DND-41 (cell line): ENCODE data around the gene DCAF15.

Experiments
- ATAC-seq: fragments of 200-7000 bp; cut with Tn5 transposase; 3 replicates; pipeline ENCODE4 v1.9.1; 2021; ENCODE audit warnings: low read depth; ENCODE audit not compliant: insufficient read depth
- DNase-seq: peaks from one replicate; pipeline ENCODE4 v3.0.0-alpha.2; 2020
- H2AFZ ChIP-seq: 2 replicates; pipeline ENCODE4 v1.6.0; 2012; ENCODE audit warnings: low read depth, low read length
- H3K27ac ChIP-seq: 2 replicates; pipeline ENCODE4 v1.5.1; 2012; ENCODE audit warnings: low read length, inconsistent platforms
- H3K27me3 ChIP-seq: fragments of 200-600 bp; sonication (generic); 2 replicates; pipeline ENCODE4 v1.6.0; 2012; ENCODE audit warnings: low read length, mild to moderate bottlenecking, inconsistent platforms; ENCODE audit not compliant: insufficient read depth, poor library complexity
- H3K36me3 ChIP-seq: 2 replicates; pipeline ENCODE4 v1.5.1; 2012; ENCODE audit warnings: low read length, inconsistent platforms; ENCODE audit not compliant: insufficient read depth
- H3K4me1 ChIP-seq: 2 replicates; pipeline ENCODE4 v1.5.1; 2012; ENCODE audit warnings: mild to moderate bottlenecking, low read length; ENCODE audit not compliant: insufficient read depth
- H3K4me2 ChIP-seq: 2 replicates; pipeline ENCODE4 v1.6.0; 2012; ENCODE audit warnings: mild to moderate bottlenecking, moderate library complexity, low read length, inconsistent platforms; ENCODE audit not compliant: insufficient read depth
- H3K4me3 ChIP-seq, 2 experiments: fragments of 200-600 bp in 1 of 2; shearing (Covaris generic) in 1 of 2; 2 replicates each; pipeline ENCODE4 v1.5.1; 2012 to 2016; ENCODE audit warnings: inconsistent platforms in 2 of 2, low read length in 2 of 2, mild to moderate bottlenecking in 2 of 2, low read depth in 1 of 2, moderate library complexity in 1 of 2
- H3K79me2 ChIP-seq: 2 replicates; pipeline ENCODE4 v1.6.0; 2012; ENCODE audit warnings: low read length, inconsistent platforms; ENCODE audit not compliant: insufficient read depth
- H3K9ac ChIP-seq: 2 replicates; pipeline ENCODE4 v1.6.0; 2012; ENCODE audit warnings: low read depth, mild to moderate bottlenecking, inconsistent platforms, low read length, moderate library complexity
- H3K9me3 ChIP-seq: 2 replicates; pipeline ENCODE4 v1.5.1; 2012; ENCODE audit warnings: low read length, moderate library complexity, mild to moderate bottlenecking, inconsistent platforms; ENCODE audit not compliant: insufficient read depth, severe bottlenecking
- H4K20me1 ChIP-seq: 2 replicates; pipeline ENCODE4 v1.6.0; 2012; ENCODE audit warnings: low read length; ENCODE audit not compliant: insufficient read depth
- CTCF ChIP-seq: IDR thresholded peaks from 2 replicates; pipeline ENCODE4 v1.5.1; 2012; ENCODE audit warnings: borderline replicate concordance, low read length, moderate library complexity, mild to moderate bottlenecking; ENCODE audit not compliant: poor library complexity, severe bottlenecking; ENCODE audit errors: extremely low read depth
- EZH2 ChIP-seq: IDR thresholded peaks from 3 replicates; pipeline ENCODE4 v1.6.1; 2012; ENCODE audit warnings: borderline replicate concordance, low read depth, mild to moderate bottlenecking, moderate library complexity, low read length, inconsistent platforms; ENCODE audit not compliant: severe bottlenecking

The DCAF15 gene

GRCh38 chr19:13974073-13974472 lies 21.8 kb downstream of the DCAF15 start:
- Histone ChIP-seq H4K20me1 (no peaks in the 10 kb centered on the region), H3K4me1 (no peaks in the 10 kb centered on the region), H3K27ac (no peak overlapping the region), H3K36me3 (peaks cover 50% of the 10 kb centered on the region), H3K9ac (no peak overlapping the region), H3K27me3 (no peaks in the 10 kb centered on the region), H3K79me2 (no peaks in the 10 kb centered on the region), H2AFZ (no peak overlapping the region), H3K4me2 (no peak overlapping the region), H3K4me3 (no peak overlapping the region), H3K9me3 (no peaks in the 10 kb centered on the region)
- DNase-seq, result peak; percentile 47
- ATAC-seq, result peak; percentile 74
- no peak for TF ChIP-seq CTCF
- TF ChIP-seq EZH2, result no peak

- Histone ChIP-seq H3K27ac (no peak overlapping the region), H2AFZ (no peak overlapping the region), H3K4me1 (no peaks in the 10 kb centered on the region), H3K36me3 (peaks cover 52% of the 10 kb centered on the region), H3K4me3 (no peak overlapping the region), H3K79me2 (no peaks in the 10 kb centered on the region), H3K9ac (no peak overlapping the region), H4K20me1 (no peaks in the 10 kb centered on the region), H3K4me2 (no peak overlapping the region), H3K9me3 (no peaks in the 10 kb centered on the region), H3K27me3 (no peaks in the 10 kb centered on the region)
- ATAC-seq (no peak), DNase-seq (no peak)
- TF ChIP-seq EZH2 (no peak), CTCF (no peak)
Measured at GRCh38 chr19:13975870-13976269, 23.6 kb downstream of the DCAF15 start.

- H3K36me3 ChIP-seq, result peaks cover 53% of the 10 kb centered on the region
- no peak overlapping the region for H2AFZ ChIP-seq
- no peaks in the 10 kb centered on the region for H3K4me1 ChIP-seq
- no peak overlapping the region for H3K4me2 ChIP-seq
- no peak overlapping the region for H3K27ac ChIP-seq
- H3K9ac ChIP-seq, result no peak overlapping the region
- H3K27me3 ChIP-seq, result no peaks in the 10 kb centered on the region
- no peak overlapping the region for H3K4me3 ChIP-seq
- H3K79me2 ChIP-seq, result no peaks in the 10 kb centered on the region
- no peaks in the 10 kb centered on the region for H3K9me3 ChIP-seq
- no peak for DNase-seq
- no peaks in the 10 kb centered on the region for H4K20me1 ChIP-seq
- ATAC-seq, result no peak
- TF ChIP-seq CTCF (no peak), EZH2 (no peak)
Measured at GRCh38 chr19:13976446-13976845, 24.1 kb downstream of the DCAF15 start.

- Histone ChIP-seq H3K9me3 (no peaks in the 10 kb centered on the region), H3K27me3 (no peaks in the 10 kb centered on the region), H3K4me2 (no peak overlapping the region), H4K20me1 (no peaks in the 10 kb centered on the region), H3K4me1 (no peaks in the 10 kb centered on the region), H2AFZ (no peak overlapping the region), H3K9ac (no peak overlapping the region), H3K27ac (no peak overlapping the region), H3K4me3 (no peak overlapping the region), H3K36me3 (peaks cover 55% of the 10 kb centered on the region), H3K79me2 (no peaks in the 10 kb centered on the region)
- TF ChIP-seq EZH2, result no peak
- no peak for TF ChIP-seq CTCF
- no peak for ATAC-seq
- DNase-seq, result no peak
Measured at GRCh38 chr19:13977803-13978202, 25.5 kb downstream of the DCAF15 start.
